GM12878 (cell line): Measurements from ENCODE around the gene GRIK4.

ENCODE experiments used
- ATF7 ChIP-seq: fragments of 450-650 bp; IDR thresholded peaks from 2 replicates; pipeline ENCODE4 v1.6.1; 2016; ENCODE audit warnings: low read depth, mild to moderate bottlenecking
- CTCF ChIP-seq, 3 experiments: IDR thresholded peaks in 2 of 3; conservative IDR thresholded peaks in 1 of 3; 2 replicates each; pipeline ENCODE4 v1.5.1; 2011; ENCODE audit warnings: low read depth in 3 of 3, low read length in 3 of 3, mild to moderate bottlenecking in 3 of 3, control low read depth in 2 of 3, moderate library complexity in 2 of 3, inconsistent platforms in 1 of 3, mixed read lengths in 1 of 3; ENCODE audit not compliant: control insufficient read depth in 2 of 3, insufficient read depth in 1 of 3; ENCODE audit errors: extremely low read depth in 1 of 3
- HDGF ChIP-seq: fragments of 450-650 bp; IDR thresholded peaks from 2 replicates; pipeline ENCODE4 v1.6.1; 2016; ENCODE audit warnings: antibody characterized with exemption
- NFXL1 ChIP-seq: fragments of 450-650 bp; IDR thresholded peaks from 2 replicates; pipeline ENCODE4 v1.6.1; 2017; ENCODE audit warnings: antibody characterized with exemption, mild to moderate bottlenecking, borderline replicate concordance
- POLR2A ChIP-seq: IDR thresholded peaks from 2 replicates; pipeline ENCODE4 v1.6.1; 2011; ENCODE audit warnings: low read depth, mild to moderate bottlenecking, low read length
- POLR2AphosphoS5 ChIP-seq: IDR thresholded peaks from 2 replicates; pipeline ENCODE4 v1.6.1; 2011; ENCODE audit warnings: mild to moderate bottlenecking, low read length, inconsistent platforms
- SP1 ChIP-seq: IDR thresholded peaks from one replicate; pipeline ENCODE4 v1.6.1; 2011; ENCODE audit warnings: low read depth, low read length

DNA sequence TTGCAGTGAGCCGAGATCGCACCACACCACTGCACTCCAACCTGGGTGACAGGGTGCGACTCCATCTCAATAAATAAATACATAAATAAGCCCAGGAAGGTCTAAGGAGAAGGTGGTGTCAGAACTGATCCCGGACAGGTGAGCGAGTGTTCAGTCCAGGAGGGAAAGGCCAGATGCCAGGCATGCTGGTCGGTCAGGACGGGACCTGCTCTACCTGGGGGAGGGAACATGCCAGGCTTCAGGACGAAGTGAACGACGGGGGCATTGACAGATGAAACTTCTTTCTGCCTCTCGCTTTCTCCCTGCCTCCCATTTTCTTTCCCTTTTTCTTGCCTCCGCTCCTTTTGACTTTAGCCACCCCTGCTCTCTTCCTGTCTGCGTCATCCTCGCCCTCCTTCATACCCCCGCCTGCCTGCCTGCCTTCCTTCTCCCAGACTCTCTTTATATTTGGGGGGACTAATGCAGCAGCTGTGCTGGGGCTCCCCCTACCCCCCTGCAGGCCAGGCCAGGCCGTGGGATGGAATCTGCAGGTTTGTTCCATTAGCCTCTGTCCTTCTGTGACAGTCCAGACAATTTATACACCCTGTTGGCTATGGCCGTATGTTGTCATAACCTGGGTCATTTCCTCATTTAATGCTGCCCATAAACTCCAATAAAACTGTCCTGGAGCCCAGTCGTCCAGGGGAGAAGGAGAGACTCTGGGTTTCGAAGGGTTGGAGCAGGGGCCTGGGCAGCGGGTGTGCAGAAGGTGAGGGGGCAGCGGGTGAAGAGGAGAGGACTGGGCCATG is 303.2 kb downstream of the GRIK4 start:
- no peak for TF ChIP-seq CTCF (IDR thresholded peaks at IDR 0.05 in 2 of 3, conservative IDR thresholded peaks at IDR 0.05 in 1 of 3; ENCODE audit: control insufficient read depth in 2 of 3, extremely low read depth in 1 of 3, insufficient read depth in 1 of 3, low read depth in 3 of 3, low read length in 3 of 3)
- TF ChIP-seq ATF7: no peak
- TF ChIP-seq HDGF: no peak
- TF ChIP-seq NFXL1: no peak
- no peak for TF ChIP-seq SP1
- no peak for TF ChIP-seq POLR2AphosphoS5
- no peak for TF ChIP-seq POLR2A
